RCC 7860 (cell line): ENCODE results near the gene P4HB.

Experiments
- DNase-seq: peaks from one replicate; pipeline ENCODE4 v3.0.0-alpha.2; 2015; ENCODE audit warnings: low spot score
- FAIRE-seq: peaks from 2 replicates; lab custom pipeline; 2012; peaks lifted over from hg19 to GRCh38; lab: Jason Lieb, UNC

The P4HB gene

DNA sequence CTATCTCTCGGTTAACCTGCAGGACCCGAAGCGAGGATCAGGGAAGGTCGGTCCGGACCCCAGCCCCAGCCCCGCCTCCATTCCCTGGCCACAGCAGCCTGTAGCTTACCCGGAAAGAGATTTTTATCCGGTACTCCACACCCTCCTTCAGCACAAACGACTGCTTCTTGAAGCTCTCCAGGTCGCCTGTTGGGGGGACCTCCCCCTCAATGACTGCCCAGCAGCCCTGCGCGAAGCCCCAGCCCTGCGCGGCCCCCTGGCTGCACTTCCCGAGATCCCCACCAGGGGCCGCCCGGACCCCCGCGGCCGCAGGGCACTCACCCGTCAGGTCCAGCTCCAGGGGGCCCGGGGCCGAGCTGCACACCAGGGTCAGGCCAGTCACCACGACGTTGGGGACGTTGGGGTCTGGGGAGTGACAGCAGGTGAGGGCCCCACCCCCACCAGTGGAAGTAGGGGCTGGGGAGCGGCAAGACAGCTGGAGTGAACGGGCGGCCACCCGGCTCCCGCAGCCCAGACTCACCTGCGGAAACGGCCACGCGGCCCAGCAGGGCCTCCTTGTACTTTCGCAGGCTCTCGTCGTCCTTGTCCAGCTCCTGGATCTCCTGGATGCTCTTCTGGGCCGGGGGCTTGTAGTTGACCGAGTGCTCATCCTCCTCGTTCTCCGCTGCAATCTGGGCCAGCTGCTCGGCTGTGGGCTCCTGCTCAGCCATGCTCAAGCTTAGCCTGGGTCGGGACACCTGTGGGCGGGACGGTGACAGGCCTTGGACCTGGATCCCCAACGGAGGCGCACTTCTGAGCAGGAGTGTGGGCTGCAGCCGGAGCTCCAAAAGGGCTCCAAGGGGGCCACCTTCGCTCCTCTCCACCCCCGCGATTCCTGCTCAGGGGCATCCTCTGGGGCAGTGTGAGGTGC, 9.1 kb upstream of the P4HB start:
- FAIRE-seq (no peak), DNase-seq (no peak)

DNA sequence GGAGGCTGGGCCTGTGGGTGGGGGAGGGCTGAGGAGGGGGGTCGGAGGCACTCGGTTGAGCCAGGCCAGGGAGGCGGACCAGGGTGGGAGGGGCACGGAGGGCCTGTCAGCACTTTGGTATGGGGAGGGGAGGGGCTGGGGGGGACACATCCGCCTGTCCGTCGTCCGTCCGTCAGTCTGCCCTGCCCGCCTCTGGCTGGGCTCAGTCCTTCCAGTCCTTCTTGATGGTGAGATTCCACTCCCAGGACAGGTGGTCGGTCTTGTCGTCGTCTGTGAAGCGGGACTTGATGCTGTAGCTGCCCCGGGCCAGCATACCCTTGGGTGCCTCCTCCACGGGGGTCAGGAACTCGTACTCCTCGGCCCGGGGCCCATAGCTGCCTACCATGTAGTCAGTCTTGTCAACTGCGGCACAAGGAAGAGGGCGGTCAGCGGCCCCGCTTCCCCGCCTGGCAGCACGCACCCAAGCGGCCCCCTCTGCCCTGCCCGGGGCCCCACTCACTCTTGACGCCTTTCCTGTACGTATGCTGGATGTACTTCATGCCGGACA, 8.4 kb upstream of the P4HB start:
- DNase-seq (peak; percentile 77), FAIRE-seq (no peak)

DNA sequence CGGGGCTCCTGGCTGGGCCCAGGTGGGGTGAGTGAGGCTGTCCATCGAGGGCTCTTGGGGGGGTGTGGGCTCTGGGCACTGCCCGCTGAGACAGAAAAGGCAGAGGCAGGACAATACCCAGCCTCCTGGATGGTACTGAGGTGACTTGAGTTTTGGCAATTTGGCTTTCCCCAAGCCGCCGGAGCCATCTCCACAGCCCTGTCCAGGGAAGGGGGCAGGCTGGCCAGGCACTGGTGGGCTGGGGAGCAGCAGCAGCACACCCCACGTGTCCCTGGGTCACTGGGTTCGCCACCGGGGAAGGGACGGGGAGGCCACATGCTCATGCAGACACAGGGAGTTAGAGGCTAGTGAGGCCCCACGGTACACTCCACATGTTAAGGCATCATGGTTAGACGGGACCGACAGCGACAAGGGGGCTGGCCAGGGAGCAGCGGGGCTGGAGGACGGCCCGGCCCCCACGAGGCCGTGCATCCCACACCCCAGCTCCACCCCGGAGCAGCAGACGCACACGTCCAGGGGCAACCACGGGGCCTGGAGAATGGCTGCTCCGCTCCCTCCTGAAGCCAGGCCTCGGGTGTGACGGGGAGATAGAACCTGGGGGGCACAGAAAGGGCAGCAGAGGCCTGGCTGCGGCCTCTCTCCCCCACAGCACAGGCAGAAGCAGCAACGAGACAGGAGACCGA, 7.8 kb upstream of the P4HB start:
- FAIRE-seq (no peak), DNase-seq (no peak)

DNA sequence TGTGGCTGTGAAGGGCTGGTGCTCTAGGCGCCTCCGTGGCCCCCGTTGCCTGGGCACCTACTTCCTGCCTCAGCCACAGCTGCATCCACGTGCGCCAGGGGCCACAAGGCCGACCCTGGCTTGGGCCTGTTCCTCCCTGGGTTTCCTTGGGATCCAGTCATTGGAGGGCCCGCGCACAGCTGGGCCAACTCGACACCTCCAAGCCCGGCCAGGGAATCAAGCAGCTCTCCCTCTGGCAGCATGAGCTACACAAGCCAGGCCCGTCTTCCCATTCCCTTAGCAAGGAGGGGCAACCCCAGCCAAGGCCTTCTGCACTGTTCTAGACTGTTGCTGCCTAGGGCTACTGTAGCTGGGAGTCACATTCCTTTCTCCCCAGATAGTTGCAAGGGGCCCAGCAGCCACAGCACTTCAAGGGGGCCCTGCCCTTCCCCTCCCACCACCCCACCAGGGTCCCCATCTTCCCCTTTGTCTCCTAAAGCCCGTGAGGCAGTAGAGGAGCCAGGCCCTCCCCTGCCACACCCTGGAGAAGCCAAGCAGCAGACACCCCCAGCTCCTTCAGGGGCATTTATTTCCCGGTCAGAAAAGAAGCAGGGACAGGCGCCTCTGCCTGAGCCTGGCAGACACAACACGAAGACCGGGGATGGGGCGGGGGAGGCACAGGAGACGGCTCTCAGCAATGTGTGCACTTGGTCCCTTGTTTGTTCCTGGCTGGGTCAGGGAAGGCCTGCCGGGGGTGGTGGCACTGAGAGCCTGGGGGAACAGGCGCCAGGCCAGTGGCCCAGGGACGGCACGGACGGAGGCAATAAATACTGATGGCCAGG, 7.0 kb upstream of the P4HB start:
- DNase-seq (peak; percentile 34), FAIRE-seq (no peak)

DNA sequence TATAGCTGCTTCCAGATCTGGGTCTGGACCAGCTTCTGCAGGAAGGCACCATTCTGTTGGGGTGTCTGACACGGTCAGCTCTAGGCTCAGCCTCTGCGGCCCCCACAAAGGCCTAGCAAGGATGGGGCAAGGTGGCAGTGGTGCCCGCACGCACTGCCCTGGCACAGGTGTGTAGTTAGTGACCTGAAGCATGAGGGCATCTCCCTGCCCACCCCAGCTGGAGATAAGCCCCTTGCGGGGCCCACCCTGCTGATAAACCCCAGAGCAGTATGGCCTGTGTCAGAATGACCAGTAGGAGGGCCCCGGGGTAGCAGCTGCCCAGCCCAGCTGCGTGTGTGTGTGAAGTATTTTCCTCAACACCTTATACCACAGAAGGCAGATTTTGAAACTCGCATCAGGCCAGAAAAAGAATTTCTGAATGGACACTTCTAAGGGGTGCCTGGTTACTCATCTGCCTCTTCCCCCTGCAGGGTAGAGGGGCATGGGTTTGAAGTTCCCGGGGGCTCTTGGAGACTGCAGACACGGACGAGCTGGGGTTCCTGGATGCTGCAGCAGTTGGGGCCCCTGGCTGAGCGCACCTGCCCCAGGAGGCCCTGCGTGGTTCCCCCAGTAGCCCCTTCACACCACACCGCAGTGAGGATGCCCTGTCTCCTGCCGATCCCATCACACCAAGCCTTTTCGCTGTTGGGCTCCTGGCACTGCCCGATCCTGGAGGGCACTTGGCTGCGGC, 6.3 kb upstream of the P4HB start:
- FAIRE-seq (no peak), DNase-seq (no peak)

DNA sequence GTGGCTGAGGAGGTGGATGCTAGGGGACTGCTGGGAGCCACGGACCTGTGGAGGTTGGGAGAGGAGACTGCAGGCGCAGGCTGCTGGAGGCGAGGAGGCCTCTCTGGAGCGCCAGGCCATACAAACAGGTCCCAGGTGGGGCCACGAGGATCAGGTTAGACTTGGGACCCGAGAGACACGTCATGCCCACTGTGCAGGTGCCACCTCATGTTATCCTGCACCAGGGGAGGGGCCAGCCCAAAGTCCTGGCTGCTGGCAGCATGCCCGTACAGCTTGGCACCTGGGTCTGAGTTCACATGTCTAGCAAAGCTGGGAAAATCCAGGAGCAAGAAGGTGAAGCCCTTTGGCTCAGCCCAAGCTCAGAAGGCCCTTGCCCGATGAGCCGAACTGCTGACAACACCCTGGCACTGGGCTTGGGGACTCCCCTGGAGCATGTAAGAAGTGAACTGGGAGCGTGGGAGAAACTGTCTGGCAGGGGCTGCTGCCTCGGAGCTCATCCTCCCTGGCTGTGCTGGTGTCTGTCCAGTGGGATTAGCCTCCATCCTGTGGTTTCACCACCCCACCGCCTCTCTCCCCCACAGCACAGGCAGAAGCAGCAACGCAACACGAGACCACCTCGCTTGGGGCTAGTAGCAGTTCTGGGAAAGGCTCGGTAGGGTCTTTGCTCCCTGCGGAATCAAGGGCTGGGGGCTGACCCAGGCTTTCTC, 5.6 kb upstream of the P4HB start:
- DNase-seq, result peak; percentile 13
- no peak for FAIRE-seq

DNA sequence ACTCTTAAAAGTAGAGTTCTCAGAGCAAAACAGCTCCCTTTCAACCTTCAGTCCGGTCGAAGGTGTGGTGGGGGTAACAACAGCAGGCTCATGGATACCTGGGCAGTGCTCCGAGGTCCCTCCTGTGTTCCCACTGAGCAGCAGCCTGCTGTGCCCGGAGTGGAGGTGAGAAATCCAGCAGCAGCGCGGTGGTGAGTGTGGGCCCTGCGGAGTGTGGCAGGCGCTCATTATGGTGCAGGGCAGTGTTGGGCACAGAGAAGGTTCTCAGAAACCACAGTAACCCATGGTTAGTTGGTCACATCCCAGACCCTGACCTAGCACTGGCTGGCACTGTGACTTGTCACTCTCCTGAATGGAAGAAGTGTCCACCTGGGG, 5.0 kb upstream of the P4HB start:
- no peak for FAIRE-seq
- no peak for DNase-seq

DNA sequence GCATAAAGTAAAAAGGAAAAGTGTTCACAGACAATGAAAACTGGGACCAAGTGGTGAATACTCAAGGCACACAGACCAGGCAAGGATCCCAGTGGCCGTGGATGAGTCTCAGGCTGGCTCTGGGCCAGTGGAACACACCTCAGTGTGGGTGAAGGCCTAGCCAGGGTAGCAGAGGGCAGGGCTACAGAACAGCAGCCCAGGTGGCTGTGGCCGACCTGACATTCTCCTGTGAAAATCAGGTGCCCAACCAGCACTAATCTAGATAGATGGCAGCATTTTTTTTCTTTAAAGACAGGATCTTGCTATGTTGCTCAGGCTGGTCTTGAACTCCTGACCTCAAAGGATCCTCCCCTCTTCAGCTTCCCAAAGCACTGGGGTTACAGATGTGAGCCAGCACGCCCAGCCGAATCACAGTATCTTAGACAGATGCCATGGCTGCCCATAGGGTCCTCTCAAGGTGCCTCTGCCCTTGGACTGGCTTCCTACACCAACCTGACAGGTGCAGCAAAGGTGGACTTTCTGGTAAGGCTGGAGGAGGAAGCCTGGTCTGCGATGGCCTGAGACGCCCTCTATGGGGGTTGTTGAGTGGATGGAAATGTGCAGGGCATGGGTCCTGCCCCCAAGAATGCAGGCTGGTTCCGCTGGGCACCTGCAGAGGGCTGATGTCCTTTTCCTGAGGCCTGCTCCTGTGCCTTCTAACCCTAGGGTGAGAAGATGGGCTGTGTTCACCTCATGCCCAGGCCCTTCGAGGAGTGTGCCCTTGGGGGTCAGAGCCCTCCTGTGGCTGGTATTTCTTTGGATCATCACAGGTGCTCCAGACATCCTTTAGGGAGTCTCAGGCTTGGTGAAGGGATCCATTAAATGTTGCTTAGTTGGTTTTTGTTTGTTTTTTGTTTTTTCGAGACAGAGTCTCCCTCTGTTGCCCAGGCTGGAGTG, 3.8 kb upstream of the P4HB start:
- DNase-seq, result no peak

DNA sequence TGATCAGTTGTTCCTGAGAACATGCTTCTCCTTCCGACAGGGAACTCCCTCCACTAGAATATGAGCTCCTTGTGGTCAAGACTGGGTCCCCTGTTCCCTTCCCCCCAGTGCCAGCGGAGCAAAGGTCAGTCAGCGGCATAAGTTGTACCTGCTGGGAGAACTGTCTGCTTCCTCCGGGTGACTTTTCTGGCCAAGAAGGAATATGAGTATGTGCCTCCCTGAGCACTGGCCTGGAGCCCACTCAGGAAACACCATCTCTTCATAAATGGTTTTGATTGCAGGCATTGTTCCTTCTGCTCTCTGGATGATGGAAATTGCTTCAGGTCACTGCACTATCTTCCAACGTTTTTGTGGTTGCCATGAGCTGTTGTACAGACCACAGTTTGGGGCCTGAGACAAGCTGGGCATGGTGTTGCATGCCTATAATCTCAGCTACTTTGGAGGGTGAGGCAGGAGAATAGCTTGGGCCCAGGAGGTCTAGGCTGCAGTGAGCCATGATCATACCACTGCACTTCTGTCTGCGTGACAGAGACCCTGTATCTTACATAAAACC, 2.9 kb upstream of the P4HB start:
- DNase-seq, result no peak
- no peak for FAIRE-seq

More for the DNA sequence above, 3.8 kb upstream of the P4HB start:
- FAIRE-seq, result no peak

DNA sequence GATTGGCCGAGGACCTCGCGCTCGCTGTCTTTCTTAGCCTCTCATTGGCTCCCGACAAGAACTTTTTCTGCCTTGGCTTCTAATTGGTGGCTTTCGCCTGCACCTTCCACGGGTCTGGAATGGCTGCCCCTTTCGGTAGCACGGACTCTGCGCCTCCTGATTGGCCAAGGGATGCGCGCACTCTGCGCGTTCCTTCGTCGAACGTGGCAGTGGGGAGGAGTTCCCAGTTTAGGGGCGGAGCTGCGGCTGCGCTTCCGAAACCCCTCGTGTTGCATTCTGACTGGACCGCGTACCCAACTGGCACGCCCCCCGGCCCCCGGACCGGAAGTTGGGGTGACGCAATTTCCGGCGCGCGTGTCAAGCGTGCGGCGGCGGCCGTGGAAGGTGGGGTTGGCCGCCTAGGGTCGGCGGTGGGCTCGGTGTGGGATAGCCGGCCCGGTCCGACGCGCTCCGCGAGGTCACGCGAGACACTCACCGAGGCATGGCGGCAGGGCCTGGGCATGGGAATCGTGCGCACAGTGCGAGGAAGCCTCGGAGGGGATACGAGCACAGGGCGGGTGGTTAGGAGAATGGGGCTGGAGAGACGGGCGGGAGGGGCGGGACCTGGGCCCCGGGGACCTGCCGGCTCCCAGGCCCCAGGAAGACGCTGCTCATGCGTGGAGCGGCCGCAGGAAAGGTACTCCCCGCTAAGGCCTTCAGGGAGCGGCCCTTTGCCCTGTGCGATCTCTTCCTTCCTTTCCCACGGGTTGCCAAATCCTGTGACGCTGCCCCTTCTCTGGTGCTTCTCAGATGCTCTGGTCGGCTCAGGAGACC, 627 bp upstream of the P4HB start:
- DNase-seq (peak; percentile 100), FAIRE-seq (peak; percentile 93)

DNA sequence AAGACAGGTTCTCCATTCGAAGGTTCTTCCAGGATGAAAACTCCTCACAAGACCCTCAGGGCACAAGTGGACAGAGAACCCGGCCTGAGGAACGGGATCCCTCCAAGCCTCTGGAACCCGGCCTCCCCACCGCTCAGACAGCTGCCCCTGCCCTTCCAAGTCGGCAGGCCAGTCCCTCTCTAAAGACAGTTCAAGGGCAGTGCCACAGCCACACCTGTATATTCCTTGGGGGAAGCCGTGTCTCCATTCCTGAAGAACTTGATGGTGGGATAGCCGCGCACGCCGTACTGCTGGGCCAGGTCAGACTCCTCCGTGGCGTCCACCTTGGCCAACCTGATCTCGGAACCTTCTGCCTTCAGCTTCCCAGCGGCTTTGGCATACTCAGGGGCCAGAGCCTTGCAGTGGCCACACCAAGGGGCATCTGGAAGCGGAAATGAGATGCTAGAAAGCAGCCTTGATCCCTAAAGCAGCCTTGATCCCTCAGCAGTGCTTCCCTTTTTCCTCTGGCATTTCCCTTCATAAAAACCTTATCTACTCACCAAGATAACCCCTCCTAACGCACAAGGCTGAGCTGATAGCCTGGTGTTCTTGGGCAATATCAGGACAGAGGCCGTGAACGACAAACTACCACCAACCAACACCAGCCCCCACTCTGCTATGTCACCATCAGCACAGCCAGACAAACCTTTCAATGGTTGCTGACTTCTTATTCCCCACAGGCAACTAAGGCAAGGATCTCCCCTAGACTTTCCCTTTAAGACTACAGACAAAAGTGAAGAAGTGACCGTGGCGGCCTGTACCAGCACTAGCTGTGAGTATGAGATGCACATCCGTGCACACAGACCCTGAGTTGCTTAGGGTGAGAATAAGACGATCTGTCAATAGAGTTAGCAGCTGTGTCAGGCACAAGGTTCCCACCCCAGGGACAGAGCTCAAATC, 1.1 kb downstream of the P4HB start:
- DNase-seq, result no peak
- no peak for FAIRE-seq

DNA sequence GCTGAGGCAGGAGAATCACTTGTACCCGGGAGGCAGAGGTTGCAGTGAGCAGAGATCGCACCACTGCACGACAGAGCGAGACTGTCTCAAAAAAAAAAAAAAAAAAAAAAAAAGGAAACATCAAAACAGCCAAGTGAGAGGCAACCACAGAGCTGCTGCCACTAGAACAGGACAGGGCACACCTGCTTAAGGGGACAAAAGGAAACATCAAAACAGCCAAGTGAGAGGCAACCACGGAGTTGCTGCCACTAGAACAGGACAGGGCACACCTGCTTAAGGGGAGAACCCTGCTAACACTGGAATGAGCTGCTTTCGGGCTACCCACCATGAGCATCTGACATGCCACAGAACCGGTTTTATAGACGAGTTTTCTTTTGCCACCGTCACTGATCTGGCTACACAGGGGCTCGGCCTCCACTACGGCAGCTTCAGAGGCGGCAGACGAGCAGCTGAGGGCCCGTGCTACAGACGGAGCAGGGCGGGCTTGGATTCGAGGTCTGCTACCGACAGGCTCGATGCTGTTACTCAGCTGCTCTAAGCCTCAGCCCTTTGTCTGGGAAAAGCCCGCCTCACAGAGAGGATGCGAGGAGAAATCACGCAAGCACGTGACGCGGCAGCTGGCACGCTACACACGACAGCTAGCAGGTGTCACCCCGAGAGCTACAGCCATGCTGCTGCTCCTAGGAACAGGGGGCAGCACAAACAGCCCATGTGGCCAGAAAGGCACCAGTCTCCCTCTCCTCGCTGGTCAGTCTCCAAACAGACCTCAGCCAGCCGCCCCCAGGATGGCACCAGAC, 2.0 kb downstream of the P4HB start:
- DNase-seq, result no peak
- FAIRE-seq, result no peak

DNA sequence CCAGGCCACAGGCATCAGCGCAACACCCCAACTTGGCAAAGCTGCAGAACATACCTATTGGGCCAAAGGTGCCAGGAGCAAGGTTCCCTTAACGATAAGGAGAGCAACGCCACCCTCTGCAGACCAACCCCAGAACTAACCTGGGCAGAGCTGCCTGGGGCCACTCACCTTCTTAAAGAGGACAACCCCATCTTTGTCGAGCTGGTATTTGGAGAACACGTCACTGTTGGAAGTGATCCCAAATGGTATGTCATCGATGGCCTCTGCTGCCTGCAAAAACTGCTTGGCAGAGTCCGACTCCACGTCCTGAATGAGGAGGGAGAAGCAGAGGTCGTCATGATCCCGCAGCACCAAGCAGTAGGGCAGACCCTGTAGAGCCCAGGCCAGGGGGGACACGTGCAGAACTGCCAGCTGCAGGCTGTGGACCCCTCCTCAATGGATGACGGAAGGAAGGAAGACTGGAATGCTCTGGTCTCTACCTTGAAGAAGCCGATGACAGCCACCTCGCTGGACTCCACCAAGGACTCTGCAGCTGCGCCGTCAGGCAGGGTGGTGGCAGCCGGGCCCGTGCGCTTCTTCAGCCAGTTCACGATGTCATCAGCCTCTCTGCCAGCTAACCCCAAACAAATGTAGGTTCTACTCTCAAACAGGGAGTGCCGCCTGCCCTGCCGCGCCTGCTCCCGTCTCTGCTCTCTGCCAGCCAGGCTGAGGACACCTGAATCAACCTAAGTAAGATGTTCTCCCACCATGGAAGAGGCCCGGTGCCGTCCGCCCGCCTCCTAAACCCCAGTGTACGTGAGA, 5.2 kb downstream of the P4HB start:
- FAIRE-seq, result no peak
- DNase-seq, result no peak

DNA sequence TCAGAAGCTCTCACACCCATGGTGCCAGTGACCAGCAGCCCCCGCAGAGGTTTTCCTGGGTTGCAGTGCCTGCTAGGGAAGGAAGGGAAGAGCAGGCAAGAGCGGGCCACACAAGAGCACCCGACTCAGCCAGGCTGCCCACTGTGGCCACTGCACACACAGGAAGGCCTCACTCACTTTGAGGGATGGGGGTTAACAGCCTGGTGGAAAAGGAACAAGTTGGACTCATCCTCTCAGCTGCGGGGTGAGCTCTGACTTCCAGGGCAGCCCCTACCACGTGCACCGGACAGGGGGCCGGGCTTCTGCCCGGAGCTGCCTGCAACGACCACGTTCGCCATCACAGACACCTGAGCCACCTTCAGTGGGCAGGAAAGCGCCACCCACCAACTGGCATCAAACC, 8.1 kb downstream of the P4HB start:
- DNase-seq (no peak), FAIRE-seq (no peak)

DNA sequence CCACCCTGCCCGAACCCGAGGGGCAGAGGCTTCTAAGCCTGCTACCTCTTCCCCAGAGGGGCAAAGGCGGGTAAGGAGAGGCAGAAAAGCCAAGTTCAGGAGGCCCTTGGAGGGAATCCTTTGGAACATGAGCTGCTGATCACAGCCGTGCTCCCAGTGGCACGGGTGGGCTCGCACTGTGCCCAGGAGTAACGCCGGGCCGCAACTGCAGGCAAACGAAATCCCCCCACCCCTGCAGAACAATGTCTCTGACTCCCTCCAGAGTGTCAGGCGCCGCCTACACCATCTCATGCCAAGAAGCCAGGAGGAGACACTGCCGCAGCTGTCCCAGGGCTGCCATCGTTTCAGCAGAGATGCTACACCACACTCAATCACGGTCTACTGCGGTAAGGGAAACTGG, 8.9 kb downstream of the P4HB start:
- FAIRE-seq, result no peak
- no peak for DNase-seq
